A549 (cell line): ENCODE measurements around the gene MAPK11. TPM values are rescaled to one million over a fixed set of nuclear protein-coding genes. Genes with fewer than 3 reads are reported as not detected.
A peak's percentile ranks its signal among the peaks of the same experiment; 100 is the strongest.

ENCODE experiments used
- ATAC-seq, 2 experiments: fragments of 200-7000 bp in 1 of 2; fragments of >200 bp in 1 of 2; cut with Nextera tagmentation in 1 of 2; cut with Tn5 transposase in 1 of 2; 3 replicates each; pipeline versions ENCODE4 v1.8.0 to v1.9.1; 2018 to 2020; ENCODE audit warnings: mild to moderate bottlenecking in 1 of 2, moderate library complexity in 1 of 2
- CTCF ChIA-PET: fragments of 300-600 bp; sonication (Branson Sonifier 250); formaldehyde crosslinking; extraction: SDS; loops from one replicate; lab custom pipeline; 2021; ENCODE audit warnings: antibody characterized with exemption, inconsistent platforms; lab: Yijun Ruan, JAX
- POLR2A ChIA-PET: fragments of 350-600 bp; formaldehyde crosslinking; extraction: SDS; loops from one replicate; lab custom pipeline; 2021; ENCODE audit warnings: antibody characterized with exemption, inconsistent platforms; lab: Yijun Ruan, JAX
- DNase-seq, 2 experiments: peaks; one replicate each; pipeline versions ENCODE4 v3.0.0 to v3.0.0-alpha.2; 2011 to 2016; ENCODE audit warnings: low read depth in 1 of 2, low spot score in 1 of 2
- FAIRE-seq: peaks from 2 replicates; lab custom pipeline; 2011; peaks lifted over from hg19 to GRCh38; lab: Jason Lieb, UNC
- H3K27ac ChIP-seq, 2 experiments: fragments of >200 bp; sonication (Bioruptor Twin); formaldehyde crosslinking; 3 replicates each; pipeline ENCODE4 v1.5.1; 2016 to 2017
- H3K4me1 ChIP-seq: fragments of >200 bp; sonication (Bioruptor Twin); formaldehyde crosslinking; 3 replicates; pipeline ENCODE4 v1.6.1; 2016
- H3K4me2 ChIP-seq: fragments of >200 bp; sonication (Bioruptor Twin); formaldehyde crosslinking; 3 replicates; pipeline ENCODE4 v1.6.1; 2016
- H3K4me3 ChIP-seq: fragments of >200 bp; sonication (Bioruptor Twin); formaldehyde crosslinking; 3 replicates; pipeline ENCODE4 v1.5.1; 2016
- H3K9me3 ChIP-seq: fragments of >200 bp; sonication (Bioruptor Twin); formaldehyde crosslinking; 3 replicates; pipeline ENCODE4 v1.6.1; 2016
- CHD4 ChIP-seq: fragments of 200-600 bp; sonication (generic); IDR thresholded peaks from 2 replicates; pipeline ENCODE4 v1.6.1; 2016; ENCODE audit warnings: antibody characterized with exemption, mild to moderate bottlenecking, borderline replicate concordance
- EHMT2 ChIP-seq: fragments of 200-600 bp; sonication (generic); IDR thresholded peaks from 2 replicates; pipeline ENCODE4 v1.6.1; 2016; ENCODE audit warnings: antibody characterized with exemption, low read depth, mild to moderate bottlenecking, moderate library complexity
- HDAC2 ChIP-seq: fragments of 200-600 bp; sonication (generic); IDR thresholded peaks from 2 replicates; pipeline ENCODE4 v1.6.1; 2016
- KDM1A ChIP-seq: fragments of 200-600 bp; sonication (generic); IDR thresholded peaks from 2 replicates; pipeline ENCODE4 v1.6.1; 2016; ENCODE audit warnings: low read depth, mild to moderate bottlenecking
- MAFK ChIP-seq: fragments of 450-650 bp; IDR thresholded peaks from 2 replicates; pipeline ENCODE4 v1.6.1; 2014; ENCODE audit not compliant: partially characterized antibody
- MAZ ChIP-seq: fragments of 150-350 bp; IDR thresholded peaks from 2 replicates; pipeline ENCODE4 v1.6.1; 2014; ENCODE audit warnings: antibody characterized with exemption, low read depth, low read length, borderline replicate concordance
- MYC ChIP-seq: IDR thresholded peaks from 2 replicates; pipeline ENCODE4 v1.6.1; 2012; ENCODE audit warnings: mild to moderate bottlenecking, inconsistent platforms, low read length, improper control_type of control experiment, borderline replicate concordance
- NR3C1 ChIP-seq: fragments of >200 bp; sonication (Bioruptor Twin); formaldehyde crosslinking; IDR thresholded peaks from 3 replicates; pipeline ENCODE4 v1.6.1; 2017
- RAD21 ChIP-seq, 2 experiments: fragments of >200 bp in 1 of 2; sonication (Bioruptor Twin) in 1 of 2; formaldehyde crosslinking in 1 of 2; IDR thresholded peaks in 1 of 2; conservative IDR thresholded peaks in 1 of 2; 2 replicates in 1 of 2; 3 replicates in 1 of 2; pipeline ENCODE4 v1.6.1; 2012 to 2018; ENCODE audit warnings: inconsistent platforms in 1 of 2
- RARB ChIP-seq: fragments of 250-450 bp; sonication (Bioruptor Pico); IDR thresholded peaks from 2 replicates; pipeline ENCODE4 v1.8.0; 2021; ENCODE audit warnings: mild to moderate bottlenecking, moderate library complexity
- RNF2 ChIP-seq: fragments of 200-600 bp; sonication (generic); IDR thresholded peaks from 2 replicates; pipeline ENCODE4 v1.6.1; 2016; ENCODE audit warnings: low read depth, mild to moderate bottlenecking, antibody characterized with exemption, moderate library complexity, borderline replicate concordance
- ZC3H11A ChIP-seq: fragments of 450-650 bp; IDR thresholded peaks from 2 replicates; pipeline ENCODE4 v1.6.1; 2014; ENCODE audit warnings: antibody characterized with exemption, mild to moderate bottlenecking
- WGBS: methylation state at CpG from one replicate; pipeline ENCODE4 v1.1.6; 2017; ENCODE audit errors: missing lambda C conversion rate; 5-methylcytosine and 5-hydroxymethylcytosine counted together
- polyA plus RNA-seq, 4 experiments: library from polyadenylated mRNA; depleted of rRNA in 3 of 4; stranded (reverse); fragments of >200 nt; fragmentation: RNase III in 1 of 4; extraction: RNeasy Plus Mini Kit Qiagen cat#74134 plus additional on column Dnase treatment in 1 of 4; gene quantifications; 2 replicates in 3 of 4; 3 replicates in 1 of 4; pipeline ENCODE4 v1.2.3, GENCODE V29; 2011 to 2017
- TF ChIP-seq, protein P1 (sequence below): fragments of 250-450 bp; sonication (Bioruptor Pico); IDR thresholded peaks from 2 replicates; pipeline ENCODE4 v1.5.0; 2021; ENCODE audit warnings: mild to moderate bottlenecking, moderate library complexity, borderline replicate concordance
- TF ChIP-seq, protein P2 (sequence below): fragments of >200 bp; sonication (Bioruptor Twin); formaldehyde crosslinking; IDR thresholded peaks from 3 replicates; pipeline ENCODE4 v1.5.1; 2016
- TF ChIP-seq, protein P3 (sequence below): fragments of 450-650 bp; IDR thresholded peaks from 2 replicates; pipeline ENCODE4 v1.6.1; 2014; ENCODE audit warnings: antibody characterized with exemption
- TF ChIP-seq, protein P4 (sequence below): IDR thresholded peaks from 2 replicates; pipeline ENCODE4 v1.6.1; 2012

MAPK11 gene
- polyA plus RNA-seq, 2 of the 4 experiments (the other 2 are of a cell fraction), result 1.6 to 5.5 TPM

DNA sequence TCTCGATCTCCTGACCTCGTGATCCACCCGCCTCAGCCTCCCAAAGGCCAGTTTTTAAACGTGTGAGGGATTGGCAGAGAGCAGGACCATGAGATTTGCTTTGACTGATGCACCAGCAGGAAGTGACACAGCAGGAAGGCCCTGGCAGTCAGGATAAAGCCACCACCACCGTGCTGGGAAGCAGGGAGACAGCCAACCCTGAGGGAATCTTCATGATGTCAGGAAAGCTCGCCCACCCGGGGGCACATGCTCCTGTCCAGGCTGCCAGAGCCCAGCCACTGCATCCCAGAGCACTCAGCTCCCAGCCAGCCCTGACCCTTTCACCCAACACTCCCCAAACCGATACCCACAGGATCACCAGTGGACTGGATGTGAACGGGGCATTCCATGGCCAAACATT, 31.4 kb downstream of the MAPK11 start:
- ATAC-seq (no peak), FAIRE-seq (no peak), DNase-seq (no peak)
- Histone ChIP-seq H3K4me2 (no peak overlapping the region), H3K4me1 (peaks cover 14% of the 10 kb centered on the region; the same call in 2 of the 3 replicates), H3K27ac (no peak overlapping the region), H3K9me3 (no peaks in the 10 kb centered on the region), H3K4me3 (no peak overlapping the region)
- WGBS, result 86% methylated on average over 8 of the region's 9 CpGs
- POLR2A ChIA-PET, result no interaction called here
- TF ChIP-seq MYC (no peak), RARB (CRISPR knock-in tag) (no peak), RNF2 (no peak), ZC3H11A (no peak), KDM1A (no peak), NR3C1 (no peak), RAD21 (conservative IDR thresholded peaks at IDR 0.05 in 1 of 2, IDR thresholded peaks at IDR 0.05 in 1 of 2) (no peak), HDAC2 (no peak)
- TF ChIP-seq, protein P1, sequence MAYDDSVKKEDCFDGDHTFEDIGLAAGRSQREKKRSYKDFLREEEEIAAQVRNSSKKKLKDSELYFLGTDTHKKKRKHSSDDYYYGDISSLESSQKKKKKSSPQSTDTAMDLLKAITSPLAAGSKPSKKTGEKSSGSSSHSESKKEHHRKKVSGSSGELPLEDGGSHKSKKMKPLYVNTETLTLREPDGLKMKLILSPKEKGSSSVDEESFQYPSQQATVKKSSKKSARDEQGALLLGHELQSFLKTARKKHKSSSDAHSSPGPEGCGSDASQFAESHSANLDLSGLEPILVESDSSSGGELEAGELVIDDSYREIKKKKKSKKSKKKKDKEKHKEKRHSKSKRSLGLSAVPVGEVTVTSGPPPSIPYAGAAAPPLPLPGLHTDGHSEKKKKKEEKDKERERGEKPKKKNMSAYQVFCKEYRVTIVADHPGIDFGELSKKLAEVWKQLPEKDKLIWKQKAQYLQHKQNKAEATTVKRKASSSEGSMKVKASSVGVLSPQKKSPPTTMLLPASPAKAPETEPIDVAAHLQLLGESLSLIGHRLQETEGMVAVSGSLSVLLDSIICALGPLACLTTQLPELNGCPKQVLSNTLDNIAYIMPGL (CRISPR knock-in tag), result no peak
- CTCF ChIA-PET, result interaction anchor here (2.4 to 3.2 kb wide), 2 partner anchors 11 to 91 kb away, joined by 10 to 29 read pairs; no protein-coding TSS in a partner anchor

DNA sequence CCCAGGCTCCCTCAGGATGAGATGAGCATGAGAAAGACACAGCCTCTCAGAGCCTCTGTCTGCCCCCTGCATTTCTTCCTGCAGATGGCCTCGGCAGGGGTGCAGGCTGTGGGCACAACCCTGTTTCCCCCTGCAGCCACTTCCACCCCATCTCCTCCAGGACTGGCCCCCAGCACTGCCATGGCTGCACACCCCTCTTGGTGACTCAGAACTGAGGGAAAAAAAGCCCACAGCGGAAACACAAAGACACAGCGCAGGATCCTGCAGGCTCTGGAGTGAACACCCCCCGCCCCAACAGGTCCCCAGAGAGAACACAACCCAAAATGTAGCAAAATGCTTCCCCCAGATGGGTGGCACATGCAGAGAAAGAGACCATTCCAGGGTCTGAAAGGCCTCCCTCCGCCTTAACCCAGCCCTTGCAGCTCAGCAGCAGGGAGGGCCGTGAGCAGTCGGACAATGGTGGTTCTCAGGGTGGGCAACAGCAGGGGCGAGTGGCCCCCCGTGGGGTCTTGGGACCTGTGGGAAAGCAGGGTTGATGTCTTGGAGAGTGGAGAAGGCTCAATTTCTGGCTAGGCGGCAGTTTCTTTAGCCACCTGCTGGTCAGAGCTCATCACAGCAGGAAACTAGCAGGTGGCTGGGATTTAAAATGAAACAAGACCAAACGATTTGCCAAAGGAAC, 33.3 kb downstream of the MAPK11 start:
- Histone ChIP-seq H3K27ac (no peak overlapping the region), H3K9me3 (no peaks in the 10 kb centered on the region), H3K4me2 (no peak overlapping the region), H3K4me1 (peaks cover 7% of the 10 kb centered on the region; the same call in 2 of the 3 replicates), H3K4me3 (no peak overlapping the region)
- CTCF ChIA-PET, result interaction anchor here (0.5 to 2.7 kb wide), 11 partner anchors 9 to 306 kb away, joined by 3 to 25 read pairs (median 4); partner anchors contain the start of gene HDAC10
- DNase-seq (peak; percentile 25 to 36), ATAC-seq (peak; percentile 69 to 70; a peak in 4 of 6 replicates), FAIRE-seq (no peak)
- POLR2A ChIA-PET, result no interaction called here
- TF ChIP-seq, protein P2, sequence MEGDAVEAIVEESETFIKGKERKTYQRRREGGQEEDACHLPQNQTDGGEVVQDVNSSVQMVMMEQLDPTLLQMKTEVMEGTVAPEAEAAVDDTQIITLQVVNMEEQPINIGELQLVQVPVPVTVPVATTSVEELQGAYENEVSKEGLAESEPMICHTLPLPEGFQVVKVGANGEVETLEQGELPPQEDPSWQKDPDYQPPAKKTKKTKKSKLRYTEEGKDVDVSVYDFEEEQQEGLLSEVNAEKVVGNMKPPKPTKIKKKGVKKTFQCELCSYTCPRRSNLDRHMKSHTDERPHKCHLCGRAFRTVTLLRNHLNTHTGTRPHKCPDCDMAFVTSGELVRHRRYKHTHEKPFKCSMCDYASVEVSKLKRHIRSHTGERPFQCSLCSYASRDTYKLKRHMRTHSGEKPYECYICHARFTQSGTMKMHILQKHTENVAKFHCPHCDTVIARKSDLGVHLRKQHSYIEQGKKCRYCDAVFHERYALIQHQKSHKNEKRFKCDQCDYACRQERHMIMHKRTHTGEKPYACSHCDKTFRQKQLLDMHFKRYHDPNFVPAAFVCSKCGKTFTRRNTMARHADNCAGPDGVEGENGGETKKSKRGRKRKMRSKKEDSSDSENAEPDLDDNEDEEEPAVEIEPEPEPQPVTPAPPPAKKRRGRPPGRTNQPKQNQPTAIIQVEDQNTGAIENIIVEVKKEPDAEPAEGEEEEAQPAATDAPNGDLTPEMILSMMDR, result peak; percentile 36; the same call in 2 of the 3 replicates
- peak; percentile 37 for TF ChIP-seq MAFK
- TF ChIP-seq CHD4, result no peak
- TF ChIP-seq RAD21 (conservative IDR thresholded peaks at IDR 0.05 in 1 of 2, IDR thresholded peaks at IDR 0.05 in 1 of 2), result peak; percentile 24 to 27; a peak in 1 of 5 replicates
- 59% methylated on average over 11 of the region's 11 CpGs for WGBS

DNA sequence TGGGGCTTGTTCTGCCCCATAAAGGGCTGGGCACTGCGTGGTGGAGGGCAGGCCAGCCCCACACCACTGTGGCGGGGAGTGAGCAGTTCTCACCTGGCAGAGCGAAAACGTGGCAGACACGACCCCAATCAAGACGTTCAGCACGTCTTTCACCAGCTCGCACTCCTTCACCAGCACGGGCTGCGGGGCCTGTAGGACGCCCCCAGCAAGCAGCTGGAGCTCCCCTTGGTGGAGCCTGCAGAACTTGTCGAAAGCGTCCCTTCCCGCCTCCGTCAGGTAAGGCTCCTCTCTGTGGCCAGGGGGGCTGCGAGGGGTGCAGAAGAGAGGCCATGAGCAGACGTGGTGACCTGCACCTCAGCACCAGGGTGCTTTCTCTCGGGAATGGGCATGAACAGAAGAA, 37.0 kb downstream of the MAPK11 start:
- no peaks in the 10 kb centered on the region for H3K4me1 ChIP-seq
- no peak overlapping the region for H3K4me3 ChIP-seq
- ChIA-PET POLR2A (no interaction called here), CTCF (interaction anchor here (1.1 to 3.9 kb wide), 3 partner anchors 8 to 112 kb away, joined by 3 to 19 read pairs (median 4); no protein-coding TSS in a partner anchor)
- no peaks in the 10 kb centered on the region for H3K9me3 ChIP-seq
- no peak for DNase-seq
- ATAC-seq, result no peak
- TF ChIP-seq, protein P2, result no peak
- TF ChIP-seq, protein P3, sequence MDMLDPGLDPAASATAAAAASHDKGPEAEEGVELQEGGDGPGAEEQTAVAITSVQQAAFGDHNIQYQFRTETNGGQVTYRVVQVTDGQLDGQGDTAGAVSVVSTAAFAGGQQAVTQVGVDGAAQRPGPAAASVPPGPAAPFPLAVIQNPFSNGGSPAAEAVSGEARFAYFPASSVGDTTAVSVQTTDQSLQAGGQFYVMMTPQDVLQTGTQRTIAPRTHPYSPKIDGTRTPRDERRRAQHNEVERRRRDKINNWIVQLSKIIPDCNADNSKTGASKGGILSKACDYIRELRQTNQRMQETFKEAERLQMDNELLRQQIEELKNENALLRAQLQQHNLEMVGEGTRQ, result no peak
- TF ChIP-seq, protein P4, sequence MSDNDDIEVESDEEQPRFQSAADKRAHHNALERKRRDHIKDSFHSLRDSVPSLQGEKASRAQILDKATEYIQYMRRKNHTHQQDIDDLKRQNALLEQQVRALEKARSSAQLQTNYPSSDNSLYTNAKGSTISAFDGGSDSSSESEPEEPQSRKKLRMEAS, result no peak
- TF ChIP-seq MAZ, result no peak
- no peak for TF ChIP-seq EHMT2
- no peak overlapping the region for H3K27ac ChIP-seq
- H3K4me2 ChIP-seq, result no peak overlapping the region
- no peak for FAIRE-seq
- 92% methylated on average over 5 of the region's 18 CpGs for WGBS
